Stimulated activated CD4-positive, alpha-beta T cell treated with anti-CD3 and anti-CD28 coated beads, Interleukin-4, amount 100 ng/mL, for 4 hours (primary cell): ENCODE measurements around the gene LIPA.

Experiments used
- DNase-seq, 2 experiments: peaks; one replicate each; pipeline ENCODE4 v3.0.0-alpha.2; 2020

The LIPA gene

GRCh38 chr10:89238956-89239644 is 12.5 kb downstream of the LIPA start:
- DNase-seq, result no peak

- DNase-seq, result no peak
Observed at GRCh38 chr10:89237849-89238248, 13.7 kb downstream of the LIPA start.

- DNase-seq, result no peak
Observed at GRCh38 chr10:89236226-89236797, 15.3 kb downstream of the LIPA start.

- DNase-seq, result no peak
Observed at GRCh38 chr10:89235073-89235798, 16.3 kb downstream of the LIPA start.

- DNase-seq, result no peak
Observed at GRCh38 chr10:89233033-89233432, 18.5 kb downstream of the LIPA start.

GRCh38 chr10:89228962-89229361 is 22.6 kb downstream of the LIPA start:
- DNase-seq, result no peak

- DNase-seq, result no peak
Observed at GRCh38 chr10:89228146-89228545, 23.4 kb downstream of the LIPA start.

GRCh38 chr10:89226891-89227290 is 24.7 kb downstream of the LIPA start:
- DNase-seq, result no peak

GRCh38 chr10:89224739-89225443 is 26.7 kb downstream of the LIPA start:
- DNase-seq, result no peak

GRCh38 chr10:89221919-89222318 is 29.7 kb downstream of the LIPA start:
- DNase-seq, result no peak

GRCh38 chr10:89219513-89220218 is 31.9 kb downstream of the LIPA start:
- no peak for DNase-seq

- peak; percentile 42 to 51 for DNase-seq
Observed at GRCh38 chr10:89217057-89217990, 34.3 kb downstream of the LIPA start.

GRCh38 chr10:89216056-89216455 is 35.5 kb downstream of the LIPA start:
- no peak for DNase-seq

- DNase-seq, result no peak
Observed at GRCh38 chr10:89215511-89215910, 36.1 kb downstream of the LIPA start.

- DNase-seq, result no peak
Observed at GRCh38 chr10:89214566-89215165, 36.9 kb downstream of the LIPA start.

- DNase-seq, result no peak
Observed at GRCh38 chr10:89213191-89213808, 38.3 kb downstream of the LIPA start.

- no peak for DNase-seq
Observed at GRCh38 chr10:89210794-89211425, 40.7 kb downstream of the LIPA start.

GRCh38 chr10:89209718-89210117 is 41.9 kb downstream of the LIPA start:
- DNase-seq, result no peak

GRCh38 chr10:89207801-89208551 is 43.6 kb downstream of the LIPA start:
- DNase-seq, result no peak
